GM23248 (cell line): ENCODE data around the gene STMP1.

Experiments
- EZH2 ChIP-seq: fragments of 200-600 bp; sonication (generic); IDR thresholded peaks from 2 replicates; pipeline ENCODE4 v1.6.1; 2018; ENCODE audit warnings: antibody characterized with exemption, mild to moderate bottlenecking; ENCODE audit not compliant: insufficient read depth, poor library complexity, severe bottlenecking
- EZH2phosphoT487 ChIP-seq: fragments of 200-600 bp; sonication (generic); IDR thresholded peaks from 2 replicates; pipeline ENCODE4 v1.6.1; 2018; ENCODE audit warnings: antibody characterized with exemption, moderate library complexity, mild to moderate bottlenecking, low read depth; ENCODE audit not compliant: insufficient read depth

- TF ChIP-seq EZH2phosphoT487 (no peak), EZH2 (no peak)
These were observed 16.6 kb downstream of the STMP1 start for GRCh38 chr7:135678612-135679575.
